ENCODE results near the gene KYNU.

DNA sequence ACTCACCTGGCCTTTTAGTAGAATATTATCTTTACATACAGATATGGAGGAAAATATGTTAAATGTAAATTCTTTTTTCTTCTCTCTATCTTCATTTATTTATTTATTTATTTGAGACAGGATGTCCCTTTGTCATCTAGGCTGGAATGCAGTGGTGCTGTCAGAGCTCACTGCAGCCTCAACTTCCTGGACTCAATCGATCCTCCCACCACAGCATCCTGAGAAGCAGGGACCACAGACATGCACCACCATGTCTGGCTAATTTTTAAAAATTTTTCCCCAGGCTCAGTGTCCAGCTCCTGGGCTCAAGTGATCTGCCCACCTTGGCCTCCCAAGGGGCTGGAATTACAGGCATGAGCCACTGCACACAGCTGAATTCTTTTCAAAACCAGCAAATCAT is 20.3 kb downstream of the KYNU start:
- TF ChIP-seq RFX5 (IDR thresholded peaks at IDR 0.05; ENCODE audit: low read depth, low read length): no peak
- no peak for TF ChIP-seq ETV6 (CRISPR knock-in tag; conservative IDR thresholded peaks at IDR 0.05)

Data from HepG2 (cell line).